Adrenal gland (tissue), 5 donors: Measurements from ENCODE around the gene MKNK1.

Experiments
- POLR2A ChIP-seq, 2 donors: fragments of 450-650 bp; IDR thresholded peaks; one replicate each; pipeline ENCODE4 v1.6.1; 2017; ENCODE audit warnings: antibody characterized with exemption in 2 of 2, mild to moderate bottlenecking in 2 of 2, moderate library complexity in 1 of 2
- TF ChIP-seq, protein P1 (sequence below), 6 experiments: fragments of 450-650 bp in 4 of 6; fragments of 200-600 bp in 2 of 6; sonication (generic) in 1 of 6; IDR thresholded peaks; 1 replicate in 5 of 6; 2 replicates in 1 of 6; pipeline versions ENCODE4 v1.5.1 to v1.8.0; 2016 to 2021; ENCODE audit warnings: antibody characterized with exemption in 6 of 6, mild to moderate bottlenecking in 2 of 6, moderate library complexity in 1 of 6
- donor health status: DM: no; HTN: no; CAD: no.

DNA sequence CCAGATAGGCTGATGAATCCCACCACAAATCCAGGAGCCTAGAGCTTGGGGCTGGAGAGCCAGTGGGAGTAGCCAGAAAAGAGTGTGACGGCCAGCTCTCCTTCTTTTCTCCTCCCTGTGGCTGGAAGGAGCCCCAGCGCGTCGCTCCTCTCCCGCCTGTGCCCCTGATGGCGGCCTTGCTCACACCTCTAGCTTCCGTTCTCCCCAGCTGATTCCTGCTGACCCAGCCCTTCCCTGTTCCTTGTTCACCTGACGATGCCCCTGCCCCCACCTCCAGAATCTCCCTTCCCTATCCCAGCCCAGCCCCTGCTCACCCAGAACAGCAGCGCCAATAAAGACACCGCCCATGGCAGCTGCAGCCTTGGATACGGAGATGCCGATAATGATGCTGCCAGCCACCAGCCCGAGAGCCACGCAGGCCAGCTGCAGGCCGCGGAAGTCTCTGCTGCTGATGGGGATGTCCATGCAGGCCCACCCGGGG lies 53.3 kb downstream of the MKNK1 start:
- no peak for TF ChIP-seq POLR2A (IDR thresholded peaks at IDR 0.05)
- TF ChIP-seq, protein P1, sequence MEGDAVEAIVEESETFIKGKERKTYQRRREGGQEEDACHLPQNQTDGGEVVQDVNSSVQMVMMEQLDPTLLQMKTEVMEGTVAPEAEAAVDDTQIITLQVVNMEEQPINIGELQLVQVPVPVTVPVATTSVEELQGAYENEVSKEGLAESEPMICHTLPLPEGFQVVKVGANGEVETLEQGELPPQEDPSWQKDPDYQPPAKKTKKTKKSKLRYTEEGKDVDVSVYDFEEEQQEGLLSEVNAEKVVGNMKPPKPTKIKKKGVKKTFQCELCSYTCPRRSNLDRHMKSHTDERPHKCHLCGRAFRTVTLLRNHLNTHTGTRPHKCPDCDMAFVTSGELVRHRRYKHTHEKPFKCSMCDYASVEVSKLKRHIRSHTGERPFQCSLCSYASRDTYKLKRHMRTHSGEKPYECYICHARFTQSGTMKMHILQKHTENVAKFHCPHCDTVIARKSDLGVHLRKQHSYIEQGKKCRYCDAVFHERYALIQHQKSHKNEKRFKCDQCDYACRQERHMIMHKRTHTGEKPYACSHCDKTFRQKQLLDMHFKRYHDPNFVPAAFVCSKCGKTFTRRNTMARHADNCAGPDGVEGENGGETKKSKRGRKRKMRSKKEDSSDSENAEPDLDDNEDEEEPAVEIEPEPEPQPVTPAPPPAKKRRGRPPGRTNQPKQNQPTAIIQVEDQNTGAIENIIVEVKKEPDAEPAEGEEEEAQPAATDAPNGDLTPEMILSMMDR (IDR thresholded peaks at IDR 0.05), result no peak
